Activated naive CD4-positive, alpha-beta T cell treated with anti-CD3 and anti-CD28 coated beads for 36 hours (primary cell): ENCODE results near the gene PLA2R1. TPM values are rescaled to one million over a fixed set of nuclear protein-coding genes. Genes with fewer than 3 reads are reported as not detected.
A peak's percentile ranks its signal among the peaks of the same experiment; 100 is the strongest.
"Not testable (repeated sequence)": the region's sequence is repeated elsewhere in the genome, so short reads cannot be mapped to it uniquely, and the experiment has no call there.

ENCODE experiments used
- CTCF ChIA-PET: fragments of 350-600 bp; sonication (Branson Sonifier 250); formaldehyde crosslinking; loops from one replicate; lab custom pipeline; 2021; ENCODE audit warnings: antibody characterized with exemption; lab: Charles Lee
- DNase-seq: peaks from one replicate; pipeline ENCODE4 v3.0.0-alpha.2; 2020
- H3K27ac Mint-ChIP-seq: one replicate; pipeline ENCODE4 v1.8.0; 2021; ENCODE audit warnings: mild to moderate bottlenecking, mixed read lengths
- H3K27me3 Mint-ChIP-seq: one replicate; pipeline ENCODE4 v1.8.0; 2021; ENCODE audit warnings: low read depth, mixed read lengths
- H3K36me3 Mint-ChIP-seq: one replicate; pipeline ENCODE4 v1.8.0; 2021; ENCODE audit warnings: low read depth, mixed read lengths
- H3K4me1 Mint-ChIP-seq: one replicate; pipeline ENCODE4 v1.8.0; 2021; ENCODE audit warnings: low read depth, mixed read lengths
- H3K4me3 Mint-ChIP-seq: one replicate; pipeline ENCODE4 v1.8.0; 2021; ENCODE audit warnings: mild to moderate bottlenecking, moderate library complexity, mixed read lengths
- H3K9me3 Mint-ChIP-seq: one replicate; pipeline ENCODE4 v1.8.0; 2021; ENCODE audit warnings: mixed read lengths
- intact Hi-C: fragments of 100-400 bp; cut with micrococcal nuclease; formaldehyde crosslinking; loops from one replicate; pipeline ENCODE4 v1.15.1; 2023
- total RNA-seq, 2 experiments: library from RNA; stranded (reverse); gene quantifications; one replicate each; pipeline ENCODE4 v1.2.3, GENCODE V29; 2021

PLA2R1 gene
- total RNA-seq, 2 experiments from 2014 or later = not detected

- Mint-ChIP-seq H3K27me3 (no peaks in the 10 kb centered on the region), H3K4me3 (no peak overlapping the region), H3K4me1 (no peaks in the 10 kb centered on the region), H3K9me3 (no peaks in the 10 kb centered on the region), H3K36me3 (no peaks in the 10 kb centered on the region), H3K27ac (no peak overlapping the region)
- CTCF ChIA-PET = interaction anchor here (0.6 to 1.5 kb wide), 10 partner anchors 9 to 848 kb away, joined by 3 to 7 read pairs (median 4); no protein-coding TSS in a partner anchor
- intact Hi-C loops = loop anchor here (1.0 to 10.0 kb wide), 6 partner anchors 161 to 1081 kb away; no protein-coding TSS in a partner anchor
- peak; percentile 56 for DNase-seq
Observed at GRCh38 chr2:159968279-159968900, 94.0 kb downstream of the PLA2R1 start.

GRCh38 chr2:159963700-159964099 lies 98.7 kb downstream of the PLA2R1 start:
- Mint-ChIP-seq H3K36me3 (no peaks in the 10 kb centered on the region), H3K9me3 (no peaks in the 10 kb centered on the region), H3K27ac (no peak overlapping the region), H3K4me1 (peaks cover 16% of the 10 kb centered on the region), H3K27me3 (peaks cover 2% of the 10 kb centered on the region), H3K4me3 (no peak overlapping the region)
- intact Hi-C loops = loop anchor here (10.0 kb wide), 1 partner anchor 409 kb away; no protein-coding TSS in a partner anchor
- DNase-seq = no peak
- CTCF ChIA-PET = no interaction called here

- peaks cover 16% of the 10 kb centered on the region for H3K4me1 Mint-ChIP-seq
- H3K27ac Mint-ChIP-seq, H3K4me3 Mint-ChIP-seq, H3K27me3 Mint-ChIP-seq, DNase-seq, H3K9me3 Mint-ChIP-seq, H3K36me3 Mint-ChIP-seq, CTCF ChIA-PET: not testable (repeated sequence)
- intact Hi-C loops = loop anchor here (10.0 kb wide), 1 partner anchor 408 kb away; no protein-coding TSS in a partner anchor
Observed at GRCh38 chr2:159962513-159962912, 99.9 kb downstream of the PLA2R1 start.

GRCh38 chr2:159961451-159961850 lies 101.0 kb downstream of the PLA2R1 start:
- no peak overlapping the region for H3K4me3 Mint-ChIP-seq
- CTCF ChIA-PET = interaction anchor here (0.6 kb wide), 1 partner anchor 651 kb away, joined by 4 read pairs; no protein-coding TSS in a partner anchor
- no peak for DNase-seq
- no peaks in the 10 kb centered on the region for H3K36me3 Mint-ChIP-seq
- peaks cover 17% of the 10 kb centered on the region for H3K4me1 Mint-ChIP-seq
- H3K27me3 Mint-ChIP-seq = peaks cover 4% of the 10 kb centered on the region
- H3K27ac Mint-ChIP-seq = no peak overlapping the region
- intact Hi-C loops = loop anchor here (2.0 to 10.0 kb wide), 3 partner anchors 249 to 675 kb away; partner anchors contain the start of genes MARCHF7 and WDSUB1
- H3K9me3 Mint-ChIP-seq = no peaks in the 10 kb centered on the region

- CTCF ChIA-PET = interaction anchor here (0.6 kb wide), 1 partner anchor 650 kb away, joined by 4 read pairs; no protein-coding TSS in a partner anchor
- H3K36me3 Mint-ChIP-seq = no peaks in the 10 kb centered on the region
- DNase-seq = no peak
- H3K27ac Mint-ChIP-seq = no peak overlapping the region
- no peak overlapping the region for H3K4me3 Mint-ChIP-seq
- H3K4me1 Mint-ChIP-seq = peaks cover 18% of the 10 kb centered on the region
- no peaks in the 10 kb centered on the region for H3K9me3 Mint-ChIP-seq
- peaks cover 4% of the 10 kb centered on the region for H3K27me3 Mint-ChIP-seq
- intact Hi-C loops = loop anchor here (2.0 to 10.0 kb wide), 3 partner anchors 248 to 674 kb away; partner anchors contain the start of genes MARCHF7 and WDSUB1
Observed at GRCh38 chr2:159961037-159961436, 101.4 kb downstream of the PLA2R1 start.

GRCh38 chr2:159960414-159960813 lies 102.0 kb downstream of the PLA2R1 start:
- DNase-seq = no peak
- no peaks in the 10 kb centered on the region for H3K9me3 Mint-ChIP-seq
- intact Hi-C loops = loop anchor here (1.0 to 10.0 kb wide), 8 partner anchors 40 to 674 kb away; partner anchors contain the start of genes MARCHF7 and WDSUB1
- CTCF ChIA-PET = no interaction called here
- no peak overlapping the region for H3K4me3 Mint-ChIP-seq
- H3K36me3 Mint-ChIP-seq = no peaks in the 10 kb centered on the region
- peaks cover 18% of the 10 kb centered on the region for H3K4me1 Mint-ChIP-seq
- no peak overlapping the region for H3K27ac Mint-ChIP-seq
- H3K27me3 Mint-ChIP-seq = peaks cover 4% of the 10 kb centered on the region

GRCh38 chr2:159959136-159959535 lies 103.3 kb downstream of the PLA2R1 start:
- no peak overlapping the region for H3K4me3 Mint-ChIP-seq
- no peak overlapping the region for H3K27ac Mint-ChIP-seq
- intact Hi-C loops = no loop called here
- no peak for DNase-seq
- peaks cover 4% of the 10 kb centered on the region for H3K27me3 Mint-ChIP-seq
- CTCF ChIA-PET = interaction anchor here (1.2 to 1.9 kb wide), 3 partner anchors 9 to 37 kb away, joined by 3 to 7 read pairs (median 3); no protein-coding TSS in a partner anchor
- H3K36me3 Mint-ChIP-seq = no peaks in the 10 kb centered on the region
- H3K4me1 Mint-ChIP-seq = peaks cover 18% of the 10 kb centered on the region
- no peaks in the 10 kb centered on the region for H3K9me3 Mint-ChIP-seq

- intact Hi-C loops = no loop called here
- DNase-seq = no peak
Observed at GRCh38 chr2:159953136-159953823, 109.1 kb downstream of the PLA2R1 start.

GRCh38 chr2:159946326-159946999 lies 116.0 kb downstream of the PLA2R1 start:
- Mint-ChIP-seq H3K9me3 (no peaks in the 10 kb centered on the region), H3K27ac (no peak overlapping the region), H3K4me3 (no peak overlapping the region), H3K27me3 (peaks cover 9% of the 10 kb centered on the region), H3K36me3 (no peaks in the 10 kb centered on the region), H3K4me1 (peaks cover 3% of the 10 kb centered on the region)
- intact Hi-C loops = no loop called here
- no peak for DNase-seq
- CTCF ChIA-PET = interaction anchor here (0.8 kb wide), 1 partner anchor 10 kb away, joined by 3 read pairs; no protein-coding TSS in a partner anchor

More at GRCh38 chr2:159953136-159953823, 109.1 kb downstream of the PLA2R1 start:
- H3K36me3 Mint-ChIP-seq = no peaks in the 10 kb centered on the region
- H3K9me3 Mint-ChIP-seq = no peaks in the 10 kb centered on the region
- no peak overlapping the region for H3K4me3 Mint-ChIP-seq
- H3K27me3 Mint-ChIP-seq = peaks cover 16% of the 10 kb centered on the region
- peaks cover 2% of the 10 kb centered on the region for H3K4me1 Mint-ChIP-seq
- H3K27ac Mint-ChIP-seq = no peak overlapping the region
- CTCF ChIA-PET = interaction anchor here (0.7 kb wide), 1 partner anchor 198 kb away, joined by 3 read pairs; no protein-coding TSS in a partner anchor

- Mint-ChIP-seq H3K9me3 (no peaks in the 10 kb centered on the region), H3K27ac (no peak overlapping the region), H3K27me3 (peaks cover 7% of the 10 kb centered on the region), H3K36me3 (no peaks in the 10 kb centered on the region), H3K4me3 (no peak overlapping the region), H3K4me1 (peaks cover 3% of the 10 kb centered on the region)
- CTCF ChIA-PET = interaction anchor here (0.9 to 1.2 kb wide), 2 partner anchors 14 to 23 kb away, joined by 3 read pairs; no protein-coding TSS in a partner anchor
- DNase-seq = no peak
- intact Hi-C loops = loop anchor here (5.0 kb wide), 2 partner anchors 188 to 388 kb away; no protein-coding TSS in a partner anchor
Observed at GRCh38 chr2:159944874-159945273, 117.5 kb downstream of the PLA2R1 start.

- intact Hi-C loops = loop anchor here (5.0 kb wide), 2 partner anchors 185 to 385 kb away; no protein-coding TSS in a partner anchor
- peaks cover 3% of the 10 kb centered on the region for H3K4me1 Mint-ChIP-seq
- CTCF ChIA-PET = interaction anchor here (0.6 to 2.0 kb wide), 2 partner anchors 20 to 850 kb away, joined by 3 to 6 read pairs; no protein-coding TSS in a partner anchor
- no peak overlapping the region for H3K4me3 Mint-ChIP-seq
- H3K36me3 Mint-ChIP-seq = no peaks in the 10 kb centered on the region
- H3K27me3 Mint-ChIP-seq = peaks cover 5% of the 10 kb centered on the region
- no peaks in the 10 kb centered on the region for H3K9me3 Mint-ChIP-seq
- no peak overlapping the region for H3K27ac Mint-ChIP-seq
- DNase-seq = no peak
Observed at GRCh38 chr2:159942146-159942545, 120.3 kb downstream of the PLA2R1 start.
